Stimulated activated naive B cell treated with anti-CD40 and anti-IgM and Interleukin-4, amounts not matched to agents 10 μg/mL and 1 μg/mL and 100 μg/mL, for 72 hours (primary cell): ENCODE measurements around the gene PLPPR1.

Source experiments
- ATAC-seq, 2 donors: fragments of 150-1000 bp; cut with Tn5 transposase; replicated peaks; 2 replicates each; pipeline ENCODE4 v1.10.0; 2021; ENCODE audit warnings: moderate library complexity in 1 of 2
- DNase-seq: peaks from one replicate; pipeline ENCODE4 v3.0.0; 2021
- H3K27ac Mint-ChIP-seq: one replicate; pipeline ENCODE4 v1.8.0; 2022; ENCODE audit warnings: mild to moderate bottlenecking, mixed read lengths
- H3K27me3 Mint-ChIP-seq, 2 donors: one replicate each; pipeline ENCODE4 v1.8.0; 2022; ENCODE audit warnings: mixed read lengths in 2 of 2
- H3K36me3 Mint-ChIP-seq, 2 donors: one replicate each; pipeline ENCODE4 v1.8.0; 2022; ENCODE audit warnings: mixed read lengths in 2 of 2, mild to moderate bottlenecking in 1 of 2
- H3K4me1 Mint-ChIP-seq, 2 donors: one replicate each; pipeline ENCODE4 v1.8.0; 2022; ENCODE audit warnings: mixed read lengths in 2 of 2, mild to moderate bottlenecking in 1 of 2
- H3K4me3 Mint-ChIP-seq, 2 donors: one replicate each; pipeline ENCODE4 v1.8.0; 2022; ENCODE audit warnings: mild to moderate bottlenecking in 2 of 2, mixed read lengths in 2 of 2, moderate library complexity in 1 of 2
- H3K9me3 Mint-ChIP-seq, 2 donors: one replicate each; pipeline ENCODE4 v1.8.0; 2022; ENCODE audit warnings: mixed read lengths in 2 of 2, mild to moderate bottlenecking in 1 of 2

PLPPR1 gene

DNA sequence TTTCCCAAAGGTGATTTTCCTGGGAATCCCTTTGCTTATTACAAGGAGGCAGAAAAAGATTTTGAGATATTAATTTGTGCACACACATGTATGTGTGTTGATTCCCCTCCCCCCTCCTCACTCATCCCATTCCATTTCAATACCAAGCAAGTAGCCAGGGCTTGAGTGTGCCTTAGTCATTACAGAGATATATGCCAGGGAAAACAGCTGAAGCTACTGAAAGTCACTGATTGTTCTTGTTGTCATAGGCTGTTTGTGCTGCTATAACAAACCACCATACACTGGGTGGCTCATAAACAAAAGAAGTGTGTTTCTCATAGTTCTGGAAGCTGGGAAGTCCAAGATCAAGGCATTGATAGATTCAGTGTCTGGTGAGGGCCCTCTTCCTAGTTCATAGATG is 197.6 kb downstream of the PLPPR1 start:
- no peaks in the 10 kb centered on the region for H3K9me3 Mint-ChIP-seq
- ATAC-seq (no peak), DNase-seq (no peak)
- H3K36me3 Mint-ChIP-seq, result no peaks in the 10 kb centered on the region
- H3K4me3 Mint-ChIP-seq, result no peak overlapping the region
- peaks cover 5 to 8% of the 10 kb centered on the region in 2 donors for H3K27me3 Mint-ChIP-seq
- no peaks in the 10 kb centered on the region for H3K4me1 Mint-ChIP-seq
- H3K27ac Mint-ChIP-seq, result no peak overlapping the region

DNA sequence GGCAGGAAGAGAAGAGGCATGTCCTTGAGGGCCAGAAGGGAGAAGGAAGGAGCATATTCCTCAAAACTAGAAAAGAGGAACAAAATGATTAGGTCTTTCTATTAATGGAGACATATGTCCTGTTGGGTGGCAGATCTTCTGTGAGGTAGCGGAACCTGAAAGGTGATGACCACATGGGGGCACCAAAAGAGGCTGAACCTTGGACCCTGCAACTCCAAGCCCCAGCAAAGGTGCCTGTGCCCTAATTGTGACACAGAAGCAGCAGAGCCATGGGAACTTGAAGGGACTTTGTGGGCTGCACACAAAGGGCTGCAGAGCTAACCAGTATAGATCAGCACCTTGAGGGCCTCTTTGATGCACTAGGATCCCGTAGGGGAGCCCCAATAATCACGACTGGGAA is 198.3 kb downstream of the PLPPR1 start:
- Mint-ChIP-seq H3K27me3 (peaks cover 5 to 8% of the 10 kb centered on the region in 2 donors), H3K36me3 (no peaks in the 10 kb centered on the region), H3K4me1 (no peaks in the 10 kb centered on the region), H3K27ac (no peak overlapping the region), H3K9me3 (no peaks in the 10 kb centered on the region), H3K4me3 (no peak overlapping the region)
- DNase-seq (no peak), ATAC-seq (no peak)

DNA sequence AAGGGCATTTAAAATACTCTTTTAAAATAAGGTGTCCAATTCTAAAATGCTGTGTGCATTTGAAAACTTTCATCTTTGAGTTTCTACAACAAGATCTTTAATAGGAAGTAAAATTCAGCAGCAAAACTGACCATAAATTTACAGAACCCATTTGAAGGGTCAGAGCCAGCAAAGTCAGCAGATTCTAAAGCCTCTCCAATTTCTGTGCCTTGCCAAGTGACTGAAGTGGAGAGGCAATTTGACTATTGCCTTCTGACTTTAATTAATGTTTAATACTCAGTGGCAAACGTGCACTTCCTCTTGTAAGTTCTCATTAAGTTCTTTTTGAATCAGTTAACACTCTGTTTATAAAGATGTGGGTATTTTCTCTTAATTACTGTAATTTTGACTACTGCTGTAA is 201.1 kb downstream of the PLPPR1 start:
- Mint-ChIP-seq H3K4me1 (no peaks in the 10 kb centered on the region), H3K27ac (no peak overlapping the region), H3K27me3 (peaks cover 5 to 8% of the 10 kb centered on the region in 2 donors), H3K36me3 (no peaks in the 10 kb centered on the region), H3K9me3 (no peaks in the 10 kb centered on the region), H3K4me3 (no peak overlapping the region)
- ATAC-seq (no peak), DNase-seq (no peak)

DNA sequence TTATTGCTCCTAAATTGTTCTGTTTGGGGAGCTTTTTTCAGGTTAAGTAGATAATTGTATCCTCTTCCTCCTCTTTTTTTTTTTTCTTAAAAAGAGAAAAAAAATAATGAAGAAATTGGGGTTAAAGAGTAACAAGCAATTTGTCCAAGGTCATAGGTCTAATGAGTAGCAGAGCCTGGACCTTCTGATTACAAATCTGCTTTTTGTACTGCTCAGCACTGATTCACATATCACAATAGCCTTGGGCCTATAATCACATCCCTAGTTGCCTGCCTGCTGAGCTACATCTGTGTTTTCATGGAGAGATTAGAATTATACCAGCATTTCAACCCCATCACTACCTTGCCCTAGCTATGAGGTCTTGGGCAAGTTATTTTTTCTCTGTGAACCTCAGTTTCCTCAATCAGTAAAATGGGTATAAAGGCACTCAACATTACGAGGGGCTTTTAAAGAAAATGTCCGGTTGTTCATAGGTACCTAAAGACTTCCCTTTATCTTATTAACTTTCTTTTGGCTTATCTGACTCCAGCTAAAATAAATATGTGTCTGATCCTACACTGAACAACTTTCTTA is 204.0 kb downstream of the PLPPR1 start:
- Mint-ChIP-seq H3K4me3 (no peak overlapping the region), H3K36me3 (no peaks in the 10 kb centered on the region), H3K9me3 (no peaks in the 10 kb centered on the region), H3K27me3 (peaks cover 11 to 14% of the 10 kb centered on the region in 2 donors), H3K4me1 (no peaks in the 10 kb centered on the region), H3K27ac (no peak overlapping the region)
- DNase-seq (no peak), ATAC-seq (no peak)

DNA sequence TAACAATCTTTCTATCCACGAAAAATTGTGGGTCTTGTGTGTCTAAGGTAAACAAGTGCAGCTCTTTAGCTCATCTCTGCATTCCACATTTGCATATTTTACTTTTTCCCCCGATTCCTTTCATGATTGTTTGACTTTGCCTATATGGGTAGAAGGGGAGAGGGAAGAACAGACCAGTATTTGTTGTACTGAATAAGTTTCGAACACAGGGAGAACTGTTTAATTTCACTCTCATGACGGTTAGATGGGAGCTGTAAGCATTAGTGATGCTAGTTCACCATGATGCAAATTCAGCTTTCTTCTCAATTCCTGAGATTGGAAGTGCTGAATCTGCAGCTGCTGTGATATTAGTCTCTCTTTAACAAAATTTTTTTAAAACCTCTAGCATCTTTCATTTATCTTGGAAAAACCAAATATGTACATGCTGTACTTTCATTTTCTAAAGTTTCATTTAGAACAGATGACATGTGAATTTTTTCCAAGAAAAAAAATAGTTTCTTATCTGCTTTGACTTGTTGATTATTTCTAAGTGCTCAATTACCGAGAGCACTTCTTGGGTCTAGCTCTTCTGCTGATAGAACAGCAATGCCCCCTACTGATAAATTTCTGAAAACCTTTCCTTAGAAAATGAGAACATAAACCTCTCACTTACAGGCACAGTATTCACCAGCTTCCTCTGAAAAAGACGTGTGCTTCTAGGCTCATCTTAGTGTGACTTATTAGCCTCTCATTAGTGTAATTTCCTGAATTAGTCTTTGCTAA is 206.8 kb downstream of the PLPPR1 start:
- Mint-ChIP-seq H3K27me3 (peaks cover 6 to 11% of the 10 kb centered on the region in 2 donors), H3K27ac (peak overlapping the region; percentile 9), H3K4me1 (no peaks in the 10 kb centered on the region), H3K36me3 (no peaks in the 10 kb centered on the region), H3K9me3 (no peaks in the 10 kb centered on the region), H3K4me3 (no peak overlapping the region)
- DNase-seq (no peak), ATAC-seq (no peak)

DNA sequence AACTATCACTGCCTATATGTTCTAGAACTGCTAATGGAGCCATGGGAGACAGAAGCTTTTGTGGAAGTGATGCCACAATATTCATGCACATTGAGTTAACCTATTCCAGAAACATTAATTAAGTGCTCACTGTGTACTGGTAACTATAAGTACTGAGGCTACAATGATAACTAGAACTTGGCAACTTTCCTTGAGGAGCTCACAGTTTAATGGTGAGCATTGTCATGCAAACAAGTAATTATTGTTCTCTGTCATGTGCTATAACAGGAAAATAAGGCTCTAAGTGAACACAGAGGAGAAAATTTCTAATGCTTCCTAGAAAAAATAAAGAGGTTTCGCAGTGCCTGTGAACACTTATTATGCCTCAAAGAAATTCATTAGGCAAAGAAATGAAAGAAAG is 214.1 kb downstream of the PLPPR1 start:
- Mint-ChIP-seq H3K27me3 (peaks cover 0 to 9% of the 10 kb centered on the region in 2 donors), H3K36me3 (no peaks in the 10 kb centered on the region), H3K27ac (no peak overlapping the region), H3K4me3 (no peak overlapping the region), H3K4me1 (no peaks in the 10 kb centered on the region), H3K9me3 (no peaks in the 10 kb centered on the region)
- no peak for ATAC-seq
- no peak for DNase-seq

DNA sequence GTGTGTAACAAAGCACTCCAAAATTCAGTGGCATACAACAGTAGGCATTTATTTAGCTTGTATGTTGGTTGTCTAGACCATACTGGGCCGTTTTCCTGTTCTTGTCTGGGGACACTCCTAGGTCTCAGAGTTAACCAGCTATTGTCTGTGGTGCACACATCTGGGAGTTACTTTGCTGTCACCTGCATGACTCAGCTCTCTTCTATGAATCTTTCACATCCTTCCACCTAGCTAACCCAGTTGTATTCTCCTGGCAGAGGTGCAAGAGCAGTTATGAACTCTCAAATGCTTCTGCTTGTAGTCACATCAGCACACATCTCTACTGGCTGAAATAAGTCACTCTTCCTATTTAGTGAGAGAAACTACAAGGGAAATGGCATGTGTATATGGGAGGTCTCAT is 218.2 kb downstream of the PLPPR1 start:
- no peak for DNase-seq
- Mint-ChIP-seq H3K36me3 (no peaks in the 10 kb centered on the region), H3K27ac (no peak overlapping the region), H3K9me3 (no peaks in the 10 kb centered on the region), H3K27me3 (peaks cover 0 to 9% of the 10 kb centered on the region in 2 donors), H3K4me3 (no peak overlapping the region), H3K4me1 (no peaks in the 10 kb centered on the region)
- ATAC-seq, result no peak

DNA sequence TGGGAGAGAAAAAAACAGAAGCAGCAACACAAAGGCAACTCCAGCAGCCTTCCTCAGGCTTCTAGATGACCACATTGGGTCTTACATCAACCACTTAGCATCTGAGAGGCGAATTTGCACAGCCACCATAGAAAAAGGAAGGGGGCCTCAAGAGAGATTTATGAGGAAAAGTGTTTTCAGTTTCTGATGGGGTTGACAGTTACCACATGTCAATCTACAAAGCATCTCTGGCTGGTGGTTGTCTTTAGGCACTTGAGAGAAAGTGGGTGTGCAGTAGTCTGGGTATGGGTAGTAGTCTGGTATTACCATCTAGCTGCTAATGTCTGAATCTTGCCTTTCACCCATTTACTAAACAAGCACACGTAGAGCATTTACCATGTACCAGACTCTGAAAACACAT is 218.8 kb downstream of the PLPPR1 start:
- no peaks in the 10 kb centered on the region for H3K36me3 Mint-ChIP-seq

DNA sequence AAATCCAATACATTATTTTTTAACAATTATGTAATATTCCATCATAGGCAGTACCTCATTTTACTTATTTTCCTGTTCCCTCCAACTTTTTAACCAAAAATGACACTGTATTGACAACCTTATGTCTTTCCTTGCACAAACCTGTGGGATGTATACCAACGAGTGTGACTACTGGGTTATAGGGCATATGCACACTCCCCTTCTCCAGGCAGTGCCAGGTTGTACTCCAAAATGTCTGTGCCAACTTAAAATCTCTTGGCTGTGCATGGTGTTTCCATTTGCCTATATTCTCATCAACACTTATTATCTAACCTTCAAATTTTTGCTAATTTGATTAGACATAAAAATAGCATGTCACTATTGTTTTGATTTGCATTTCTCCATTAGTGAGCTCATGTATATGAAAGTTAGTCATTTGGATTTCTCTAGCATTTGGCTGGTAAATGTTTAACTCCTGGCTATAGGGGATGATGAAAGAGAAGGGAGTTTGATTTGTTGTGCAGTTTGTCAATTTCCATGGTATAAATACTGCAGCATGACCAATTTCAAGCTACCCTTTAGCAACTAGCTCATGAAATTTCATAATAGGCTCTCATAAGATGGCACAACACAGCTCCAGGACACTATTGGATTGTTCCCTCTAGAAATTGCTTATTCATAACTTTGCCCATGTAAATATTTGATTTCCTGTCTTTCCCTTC is 226.4 kb downstream of the PLPPR1 start:
- peaks cover 0 to 4% of the 10 kb centered on the region in 2 donors for H3K27me3 Mint-ChIP-seq
- no peaks in the 10 kb centered on the region for H3K9me3 Mint-ChIP-seq
- ATAC-seq (no peak), DNase-seq (no peak)
- H3K4me3 Mint-ChIP-seq, result no peak overlapping the region
- no peaks in the 10 kb centered on the region for H3K36me3 Mint-ChIP-seq
- no peaks in the 10 kb centered on the region for H3K4me1 Mint-ChIP-seq
- no peak overlapping the region for H3K27ac Mint-ChIP-seq

More for the DNA sequence above, 218.8 kb downstream of the PLPPR1 start:
- Mint-ChIP-seq H3K27ac (no peak overlapping the region), H3K9me3 (no peaks in the 10 kb centered on the region), H3K4me3 (no peak overlapping the region), H3K4me1 (no peaks in the 10 kb centered on the region), H3K27me3 (peaks cover 0 to 9% of the 10 kb centered on the region in 2 donors)
- no peak for DNase-seq
- ATAC-seq, result no peak

DNA sequence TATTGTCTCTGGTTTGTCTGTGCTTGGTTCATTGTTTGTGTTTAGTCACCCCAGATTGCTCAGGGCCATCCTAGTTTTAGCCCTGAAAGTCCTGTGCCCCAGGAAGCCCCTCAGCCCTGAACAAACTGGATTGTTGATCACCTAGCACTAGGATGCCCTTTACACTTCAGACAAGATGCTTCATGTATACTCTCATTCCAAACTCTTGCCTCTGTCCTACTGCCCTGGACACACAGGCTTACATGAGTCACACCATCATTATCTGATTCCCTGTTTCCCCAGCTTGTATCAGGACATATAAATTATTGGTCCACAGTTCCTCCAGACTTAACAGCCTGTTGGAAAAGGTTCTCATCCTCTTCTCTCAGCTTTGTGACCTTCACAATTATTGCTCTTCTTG is 236.2 kb downstream of the PLPPR1 start:
- Mint-ChIP-seq H3K27me3 (peaks cover 0 to 6% of the 10 kb centered on the region in 2 donors), H3K9me3 (peaks cover 0 to 2% of the 10 kb centered on the region in 2 donors), H3K27ac (no peak overlapping the region), H3K36me3 (no peaks in the 10 kb centered on the region), H3K4me1 (peaks cover 2 to 7% of the 10 kb centered on the region in 2 donors), H3K4me3 (no peak overlapping the region)
- no peak for ATAC-seq
- DNase-seq, result no peak

DNA sequence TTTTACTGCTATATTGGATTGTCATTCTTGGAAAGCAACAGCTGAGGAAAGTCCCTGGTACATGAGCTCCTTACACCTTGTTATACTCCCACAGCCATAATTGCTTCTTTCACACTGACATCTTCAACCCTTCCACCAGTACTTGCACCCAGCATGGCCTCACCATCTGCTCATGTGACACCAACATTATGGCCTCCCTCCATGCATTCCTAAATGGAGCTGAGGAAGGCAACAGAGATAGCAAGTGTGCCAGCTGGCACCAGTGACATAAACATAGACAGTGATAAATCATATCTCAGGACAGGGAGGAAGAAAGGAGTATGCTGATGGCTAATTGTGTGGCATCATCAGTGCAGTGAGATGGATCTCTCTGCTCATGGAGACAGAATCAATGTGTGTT is 236.7 kb downstream of the PLPPR1 start:
- peaks cover 0 to under 1% of the 10 kb centered on the region in 2 donors for H3K27me3 Mint-ChIP-seq
- ATAC-seq (no peak), DNase-seq (no peak)
- H3K4me1 Mint-ChIP-seq, result peaks cover 2 to 7% of the 10 kb centered on the region in 2 donors
- no peak overlapping the region for H3K4me3 Mint-ChIP-seq
- H3K9me3 Mint-ChIP-seq, result peaks cover 0 to 2% of the 10 kb centered on the region in 2 donors
- no peaks in the 10 kb centered on the region for H3K36me3 Mint-ChIP-seq
- no peak overlapping the region for H3K27ac Mint-ChIP-seq

DNA sequence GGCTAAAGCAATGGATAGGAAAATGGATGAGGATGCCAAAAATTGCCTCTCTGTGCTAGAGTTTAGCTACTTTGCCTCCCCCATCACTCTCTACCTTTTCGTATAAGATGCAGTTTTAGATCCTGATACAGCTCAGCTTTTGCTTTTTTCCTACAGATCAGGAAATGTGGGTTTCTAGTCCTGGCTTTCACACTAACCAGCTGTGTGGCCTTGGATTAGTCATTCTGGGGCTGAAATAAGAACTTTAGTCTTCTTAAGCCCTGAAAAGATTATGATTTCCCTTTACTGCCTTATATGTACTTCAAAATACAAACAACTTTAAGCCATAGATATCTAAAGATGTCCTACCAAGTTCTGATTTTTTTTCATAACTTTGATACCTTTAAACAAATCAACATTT is 239.9 kb downstream of the PLPPR1 start:
- peaks cover 2 to 7% of the 10 kb centered on the region in 2 donors for H3K4me1 Mint-ChIP-seq
- H3K27ac Mint-ChIP-seq, result no peak overlapping the region
- no peak for DNase-seq
- no peaks in the 10 kb centered on the region for H3K36me3 Mint-ChIP-seq
- no peaks in the 10 kb centered on the region for H3K9me3 Mint-ChIP-seq
- no peaks in the 10 kb centered on the region for H3K27me3 Mint-ChIP-seq
- ATAC-seq, result no peak
- no peak overlapping the region for H3K4me3 Mint-ChIP-seq

DNA sequence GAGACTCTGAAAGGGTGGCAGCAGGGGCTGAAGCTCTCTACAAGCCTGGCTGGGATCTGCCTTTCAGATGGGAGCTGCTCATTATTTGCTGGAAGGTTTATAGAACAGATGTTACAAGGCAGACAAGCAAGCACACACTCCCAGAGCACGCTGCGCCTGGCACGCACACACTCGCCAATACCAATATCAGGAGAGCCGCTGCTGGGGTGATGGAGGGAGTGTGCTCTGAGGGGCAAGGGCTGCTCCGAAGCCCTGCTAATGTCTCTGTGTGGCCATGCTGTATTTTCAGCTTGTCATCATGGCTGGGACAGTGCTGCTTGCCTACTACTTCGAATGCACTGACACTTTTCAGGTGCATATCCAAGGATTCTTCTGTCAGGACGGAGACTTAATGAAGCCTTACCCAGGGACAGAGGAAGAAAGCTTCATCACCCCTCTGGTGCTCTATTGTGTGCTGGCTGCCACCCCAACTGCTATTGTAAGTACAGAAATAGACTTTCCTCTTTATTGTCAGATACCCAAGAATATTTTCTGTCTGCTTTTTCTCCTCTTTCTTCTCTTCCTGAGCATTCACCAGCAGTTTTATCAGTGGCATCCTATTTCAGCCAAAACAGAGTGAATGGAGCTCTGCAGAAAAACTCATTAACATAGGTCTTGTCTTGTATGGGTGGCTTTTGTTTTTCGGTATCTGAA is 241.2 kb downstream of the PLPPR1 start:
- DNase-seq (no peak), ATAC-seq (no peak)
- H3K4me1 Mint-ChIP-seq, result peaks cover 5 to 11% of the 10 kb centered on the region in 2 donors
- H3K9me3 Mint-ChIP-seq, result no peaks in the 10 kb centered on the region
- H3K4me3 Mint-ChIP-seq, result no peak overlapping the region
- no peaks in the 10 kb centered on the region for H3K36me3 Mint-ChIP-seq
- peaks cover 0 to 4% of the 10 kb centered on the region in 2 donors for H3K27me3 Mint-ChIP-seq
- no peak overlapping the region for H3K27ac Mint-ChIP-seq

DNA sequence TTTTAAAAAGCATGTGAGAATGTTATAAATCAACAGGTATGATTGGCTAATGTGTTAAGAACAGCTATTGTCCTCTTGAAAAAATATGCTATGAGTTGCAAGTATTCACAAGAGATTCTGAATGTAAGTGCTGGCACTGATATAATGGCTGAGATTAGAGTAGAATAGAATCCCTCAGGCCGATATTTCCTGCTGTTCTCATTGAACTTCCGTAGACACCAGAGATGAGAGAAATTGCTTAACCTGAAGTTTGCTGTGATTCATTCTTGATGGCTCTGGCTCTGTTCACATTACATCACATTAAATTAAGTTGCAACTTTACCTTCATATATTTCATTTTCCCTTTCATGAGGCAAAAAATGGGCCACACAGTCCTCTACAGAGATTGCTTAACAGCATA is 241.8 kb downstream of the PLPPR1 start:
- no peak for ATAC-seq
- peaks cover 11 to 16% of the 10 kb centered on the region in 2 donors for H3K4me1 Mint-ChIP-seq
- DNase-seq, result no peak
- peaks cover 0 to 8% of the 10 kb centered on the region in 2 donors for H3K27me3 Mint-ChIP-seq
- no peaks in the 10 kb centered on the region for H3K9me3 Mint-ChIP-seq
- no peak overlapping the region for H3K4me3 Mint-ChIP-seq
- H3K27ac Mint-ChIP-seq, result no peak overlapping the region
- H3K36me3 Mint-ChIP-seq, result no peaks in the 10 kb centered on the region
